Neural cell (in vitro differentiated cells): Measurements from ENCODE around the gene COPZ1.

Experiments
- CTCF ChIP-seq: fragments of 450-650 bp; IDR thresholded peaks from 2 replicates; pipeline ENCODE4 v1.5.1; 2014; ENCODE audit warnings: antibody characterized with exemption, mild to moderate bottlenecking, moderate library complexity; ENCODE audit not compliant: poor library complexity, severe bottlenecking
- EP300 ChIP-seq: fragments of 450-650 bp; conservative IDR thresholded peaks from 2 replicates; pipeline ENCODE4 v1.6.1; 2014; ENCODE audit warnings: antibody characterized with exemption, mild to moderate bottlenecking, moderate library complexity; ENCODE audit not compliant: poor library complexity, severe bottlenecking
- EZH2 ChIP-seq: fragments of 200-600, 300-800 bp; shearing (Covaris generic), sonication (generic); IDR thresholded peaks from 2 replicates; pipeline ENCODE4 v1.6.1; 2014; ENCODE audit warnings: antibody characterized with exemption, low read length, borderline replicate concordance, mild to moderate bottlenecking; ENCODE audit not compliant: insufficient read depth, poor library complexity, severe bottlenecking
- POLR2AphosphoS5 ChIP-seq: IDR thresholded peaks from 2 replicates; pipeline ENCODE4 v1.6.1; 2012
- RAD21 ChIP-seq: fragments of 450-650 bp; conservative IDR thresholded peaks from 2 replicates; pipeline ENCODE4 v1.6.1; 2014; ENCODE audit warnings: antibody characterized with exemption, mild to moderate bottlenecking, moderate library complexity
- REST ChIP-seq: IDR thresholded peaks from 2 replicates; pipeline ENCODE4 v1.6.1; 2012; ENCODE audit warnings: borderline replicate concordance
- SMC3 ChIP-seq: fragments of 450-650 bp; conservative IDR thresholded peaks from 2 replicates; pipeline ENCODE4 v1.6.1; 2014; ENCODE audit warnings: antibody characterized with exemption, mild to moderate bottlenecking, moderate library complexity; ENCODE audit not compliant: poor library complexity
- TAF1 ChIP-seq: IDR thresholded peaks from 2 replicates; pipeline ENCODE4 v1.6.1; 2012; ENCODE audit warnings: low read depth

GRCh38 chr12:54363618-54364017 lies 38.7 kb downstream of the COPZ1 start:
- TF ChIP-seq CTCF (no peak), TAF1 (no peak), EZH2 (no peak), POLR2AphosphoS5 (no peak), EP300 (no peak), RAD21 (no peak), SMC3 (no peak), REST (no peak)
